Caco-2 (cell line): ENCODE results near the gene SLC9A1. TPM values are rescaled to one million over a fixed set of nuclear protein-coding genes. Genes with fewer than 3 reads are reported as not detected.

ENCODE experiments used
- BruUV-seq: library from RNA; stranded (reverse); fragments of 400-500 nt; replicated peaks from 2 replicates; lab custom pipeline; 2021; lab: Mats Ljungman, UMichigan
- CTCF ChIA-PET: fragments of 300-600 bp; sonication (Branson Sonifier 250); formaldehyde crosslinking; loops from one replicate; lab custom pipeline; 2022; ENCODE audit warnings: antibody characterized with exemption; lab: Charles Lee
- POLR2A ChIA-PET: fragments of 300-600 bp; sonication (Branson Sonifier 250); formaldehyde crosslinking; loops from one replicate; lab custom pipeline; 2022; ENCODE audit warnings: antibody characterized with exemption; lab: Charles Lee
- DNase-seq, 2 experiments: peaks; one replicate each; pipeline versions ENCODE4 v3.0.0 to v3.0.0-alpha.2; 2020 to 2022
- H3K27me3 ChIP-seq: replicated peaks from 2 replicates; pipeline ENCODE4 v1.6.0; 2011; ENCODE audit warnings: low read length; ENCODE audit not compliant: control insufficient read depth, insufficient read depth
- H3K36me3 ChIP-seq: 2 replicates; pipeline ENCODE4 v1.5.1; 2011; ENCODE audit warnings: low read length; ENCODE audit not compliant: control insufficient read depth, insufficient read depth
- H3K4me1 ChIP-seq: fragments of 250-450 bp; sonication (Bioruptor Pico); 2 replicates; pipeline ENCODE4 v1.5.1; 2020; ENCODE audit warnings: mild to moderate bottlenecking
- H3K4me3 ChIP-seq: 2 replicates; pipeline ENCODE4 v1.5.1; 2011; ENCODE audit warnings: low read depth, mild to moderate bottlenecking, control low read depth, low read length
- H3K9me3 ChIP-seq: fragments of 250-450 bp; sonication (Bioruptor Pico); 2 replicates; pipeline ENCODE4 v1.5.1; 2020; ENCODE audit warnings: mild to moderate bottlenecking, moderate library complexity
- H3K27ac Mint-ChIP-seq: one replicate; pipeline ENCODE4 v1.8.0; 2022; ENCODE audit warnings: mixed read lengths; ENCODE audit not compliant: unreplicated experiment
- H3K27me3 Mint-ChIP-seq: one replicate; pipeline ENCODE4 v1.8.0; 2022; ENCODE audit warnings: mixed read lengths; ENCODE audit not compliant: insufficient read depth, unreplicated experiment
- H3K36me3 Mint-ChIP-seq: one replicate; pipeline ENCODE4 v1.8.0; 2022; ENCODE audit warnings: mild to moderate bottlenecking, mixed read lengths; ENCODE audit not compliant: insufficient read depth, unreplicated experiment
- H3K4me1 Mint-ChIP-seq: one replicate; pipeline ENCODE4 v1.8.0; 2022; ENCODE audit warnings: low read depth, mixed read lengths; ENCODE audit not compliant: unreplicated experiment
- H3K4me3 Mint-ChIP-seq: one replicate; pipeline ENCODE4 v1.8.0; 2022; ENCODE audit warnings: mild to moderate bottlenecking, moderate library complexity, mixed read lengths; ENCODE audit not compliant: unreplicated experiment
- H3K9me3 Mint-ChIP-seq: one replicate; pipeline ENCODE4 v1.8.0; 2022; ENCODE audit warnings: mixed read lengths; ENCODE audit not compliant: unreplicated experiment
- CTCF ChIP-seq, 2 experiments: fragments of 200-600 bp in 1 of 2; IDR thresholded peaks; 1 replicate in 1 of 2; 2 replicates in 1 of 2; pipeline versions ENCODE4 v1.5.1 to v1.8.0; 2011 to 2022; ENCODE audit warnings: antibody characterized with exemption in 1 of 2, control low read depth in 1 of 2, inconsistent platforms in 1 of 2, low read depth in 1 of 2, low read length in 1 of 2, mild to moderate bottlenecking in 1 of 2, moderate library complexity in 1 of 2; ENCODE audit not compliant: insufficient read depth in 1 of 2, severe bottlenecking in 1 of 2, unreplicated experiment in 1 of 2
- intact Hi-C: fragments of 100-400 bp; cut with micrococcal nuclease; formaldehyde crosslinking; loops from one replicate; pipeline ENCODE4 v1.10.0; 2022; ENCODE audit not compliant: unreplicated experiment
- total RNA-seq: library from RNA; stranded (reverse); gene quantifications from 2 replicates; pipeline ENCODE4 v1.2.3, GENCODE V29; 2022

Gene SLC9A1
- total RNA-seq, 1 experiment from 2014 or later, result 28.9 TPM

GRCh38 chr1:27114546-27114945 lies 40.4 kb downstream of the SLC9A1 start:
- no TSS peak for BruUV-seq
- intact Hi-C loops, result no loop called here
- DNase-seq, result no peak
- Mint-ChIP-seq H3K4me3 (no peak overlapping the region), H3K9me3 (no peaks in the 10 kb centered on the region), H3K27ac (no peak overlapping the region), H3K36me3 (peaks cover 17% of the 10 kb centered on the region), H3K4me1 (no peaks in the 10 kb centered on the region), H3K27me3 (no peaks in the 10 kb centered on the region)
- H3K4me3 ChIP-seq, result no peak overlapping the region
- POLR2A ChIA-PET, result interaction anchor here (1.0 kb wide), 1 partner anchor 40 kb away, joined by 3 read pairs; the partner anchor contains the start of gene SLC9A1
- CTCF ChIA-PET, result no interaction called here
- H3K27me3 ChIP-seq, result no peaks in the 10 kb centered on the region
- H3K4me1 ChIP-seq, result peaks cover 3% of the 10 kb centered on the region; the same call in 1 of the 2 replicates
- H3K9me3 ChIP-seq, result no peaks in the 10 kb centered on the region
- TF ChIP-seq CTCF (IDR thresholded peaks at IDR 0.05; ENCODE audit: insufficient read depth in 1 of 2, low read depth in 1 of 2, low read length in 1 of 2, severe bottlenecking in 1 of 2, unreplicated experiment in 1 of 2), result no peak
- no peaks in the 10 kb centered on the region for H3K36me3 ChIP-seq

GRCh38 chr1:27113861-27114260 lies 41.1 kb downstream of the SLC9A1 start:
- Histone ChIP-seq H3K36me3 (no peaks in the 10 kb centered on the region), H3K9me3 (no peaks in the 10 kb centered on the region), H3K4me3 (no peak overlapping the region), H3K4me1 (peaks cover 3% of the 10 kb centered on the region; the same call in 1 of the 2 replicates), H3K27me3 (no peaks in the 10 kb centered on the region)
- POLR2A ChIA-PET, result interaction anchor here (1.0 kb wide), 1 partner anchor 41 kb away, joined by 3 read pairs; the partner anchor contains the start of gene SLC9A1
- Mint-ChIP-seq H3K4me1 (no peaks in the 10 kb centered on the region), H3K27me3 (no peaks in the 10 kb centered on the region), H3K36me3 (peaks cover 17% of the 10 kb centered on the region), H3K27ac (no peak overlapping the region), H3K9me3 (no peaks in the 10 kb centered on the region), H3K4me3 (no peak overlapping the region)
- BruUV-seq, result no TSS peak
- CTCF ChIA-PET, result no interaction called here
- intact Hi-C loops, result no loop called here
- DNase-seq, result no peak
- TF ChIP-seq CTCF (IDR thresholded peaks at IDR 0.05; ENCODE audit: insufficient read depth in 1 of 2, low read depth in 1 of 2, low read length in 1 of 2, severe bottlenecking in 1 of 2, unreplicated experiment in 1 of 2), result no peak

- intact Hi-C loops, result loop anchor here (1.0 kb wide), 1 partner anchor 12 kb away; no protein-coding TSS in a partner anchor
- peak; percentile 29 to 51 for DNase-seq
- H3K4me3 Mint-ChIP-seq, result no peak overlapping the region
These were observed 43.0 kb downstream of the SLC9A1 start for GRCh38 chr1:27111626-27112573.

More at GRCh38 chr1:27111626-27112573, 43.0 kb downstream of the SLC9A1 start:
- TF ChIP-seq CTCF (IDR thresholded peaks at IDR 0.05; ENCODE audit: insufficient read depth in 1 of 2, low read depth in 1 of 2, low read length in 1 of 2, severe bottlenecking in 1 of 2, unreplicated experiment in 1 of 2), result no peak
- Mint-ChIP-seq H3K4me1 (no peaks in the 10 kb centered on the region), H3K36me3 (peaks cover 15% of the 10 kb centered on the region), H3K27me3 (no peaks in the 10 kb centered on the region), H3K27ac (no peak overlapping the region), H3K9me3 (no peaks in the 10 kb centered on the region)
- Histone ChIP-seq H3K4me3 (no peak overlapping the region), H3K9me3 (no peaks in the 10 kb centered on the region), H3K36me3 (no peaks in the 10 kb centered on the region), H3K27me3 (no peaks in the 10 kb centered on the region), H3K4me1 (peaks cover 3% of the 10 kb centered on the region; the same call in 1 of the 2 replicates)
- CTCF ChIA-PET, result interaction anchor here (0.6 kb wide), 2 partner anchors 403 to 1206 kb away, joined by 3 read pairs; no protein-coding TSS in a partner anchor
- POLR2A ChIA-PET, result interaction anchor here (0.5 to 1.0 kb wide), 3 partner anchors 21 to 183 kb away, joined by 3 to 10 read pairs (median 4); partner anchors contain the start of gene SLC9A1
- BruUV-seq, result no TSS peak
